ENCODE results near the gene ANO2. TPM values are rescaled to one million over a fixed set of nuclear protein-coding genes. Genes with fewer than 3 reads are reported as not detected.

ANO2 gene
- total RNA-seq, 6 experiments from 2014 or later, result 0.15 to 0.51 (median 0.25) TPM; not detected in 3

- TF ChIP-seq, protein P1, sequence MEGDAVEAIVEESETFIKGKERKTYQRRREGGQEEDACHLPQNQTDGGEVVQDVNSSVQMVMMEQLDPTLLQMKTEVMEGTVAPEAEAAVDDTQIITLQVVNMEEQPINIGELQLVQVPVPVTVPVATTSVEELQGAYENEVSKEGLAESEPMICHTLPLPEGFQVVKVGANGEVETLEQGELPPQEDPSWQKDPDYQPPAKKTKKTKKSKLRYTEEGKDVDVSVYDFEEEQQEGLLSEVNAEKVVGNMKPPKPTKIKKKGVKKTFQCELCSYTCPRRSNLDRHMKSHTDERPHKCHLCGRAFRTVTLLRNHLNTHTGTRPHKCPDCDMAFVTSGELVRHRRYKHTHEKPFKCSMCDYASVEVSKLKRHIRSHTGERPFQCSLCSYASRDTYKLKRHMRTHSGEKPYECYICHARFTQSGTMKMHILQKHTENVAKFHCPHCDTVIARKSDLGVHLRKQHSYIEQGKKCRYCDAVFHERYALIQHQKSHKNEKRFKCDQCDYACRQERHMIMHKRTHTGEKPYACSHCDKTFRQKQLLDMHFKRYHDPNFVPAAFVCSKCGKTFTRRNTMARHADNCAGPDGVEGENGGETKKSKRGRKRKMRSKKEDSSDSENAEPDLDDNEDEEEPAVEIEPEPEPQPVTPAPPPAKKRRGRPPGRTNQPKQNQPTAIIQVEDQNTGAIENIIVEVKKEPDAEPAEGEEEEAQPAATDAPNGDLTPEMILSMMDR (IDR thresholded peaks at IDR 0.05), result no peak
- no peaks in the 10 kb centered on the region; the same call in 1 of the 2 replicates for H3K9me3 Mint-ChIP-seq
- peaks cover 59% of the 10 kb centered on the region for H3K4me1 Mint-ChIP-seq (ENCODE audit: low read depth)
- no peak for DNase-seq
- no peaks in the 10 kb centered on the region for H3K36me3 Mint-ChIP-seq (ENCODE audit: low read depth)
- H3K27me3 Mint-ChIP-seq (ENCODE audit: insufficient read depth), result peaks cover 3% of the 10 kb centered on the region
- H3K4me3 Mint-ChIP-seq, result no peak overlapping the region; the same call in 1 of the 2 replicates
- H3K27ac Mint-ChIP-seq, result peak overlapping the region; percentile 72
Measured at GRCh38 chr12:5587711-5588121, 357.3 kb downstream of the ANO2 start.

GRCh38 chr12:5586201-5586600 is 358.9 kb downstream of the ANO2 start:
- peak; percentile 42 for DNase-seq
- Mint-ChIP-seq H3K9me3 (no peaks in the 10 kb centered on the region; the same call in 1 of the 2 replicates), H3K27me3 (ENCODE audit: insufficient read depth) (peaks cover 6% of the 10 kb centered on the region), H3K4me3 (no peak overlapping the region), H3K36me3 (ENCODE audit: low read depth) (no peaks in the 10 kb centered on the region), H3K4me1 (ENCODE audit: low read depth) (peaks cover 64% of the 10 kb centered on the region), H3K27ac (peak overlapping the region; percentile 67)
- TF ChIP-seq, protein P1 (IDR thresholded peaks at IDR 0.05), result no peak

DNA sequence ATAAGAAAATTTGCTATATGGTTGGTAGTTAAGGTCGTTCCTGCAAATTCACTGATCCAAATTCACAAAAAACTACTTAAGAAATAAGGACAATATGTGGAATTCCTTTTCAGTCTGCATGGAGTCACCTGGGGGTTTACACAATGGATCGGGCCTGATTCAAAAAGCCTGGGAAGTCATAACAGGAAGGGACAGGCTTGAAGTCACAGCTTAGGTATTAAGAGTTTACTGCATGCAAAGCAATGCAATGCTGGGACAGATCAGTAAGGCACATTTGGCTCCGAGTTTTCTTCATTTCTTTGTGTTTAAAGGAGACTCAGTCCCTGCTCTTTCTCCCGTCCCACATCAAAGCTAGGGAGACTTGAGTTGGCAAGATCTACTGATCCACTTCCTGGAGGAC is 359.9 kb downstream of the ANO2 start:
- Mint-ChIP-seq H3K27ac (no peak overlapping the region), H3K4me1 (ENCODE audit: low read depth) (peaks cover 74% of the 10 kb centered on the region), H3K27me3 (ENCODE audit: insufficient read depth) (peaks cover 6% of the 10 kb centered on the region), H3K9me3 (no peaks in the 10 kb centered on the region; the same call in 1 of the 2 replicates), H3K4me3 (no peak overlapping the region), H3K36me3 (ENCODE audit: low read depth) (no peaks in the 10 kb centered on the region)
- TF ChIP-seq, protein P1 (IDR thresholded peaks at IDR 0.05), result no peak
- no peak for DNase-seq

- TF ChIP-seq, protein P1 (IDR thresholded peaks at IDR 0.05), result no peak
- no peaks in the 10 kb centered on the region; the same call in 1 of the 2 replicates for H3K9me3 Mint-ChIP-seq
- no peak overlapping the region for H3K27ac Mint-ChIP-seq
- H3K27me3 Mint-ChIP-seq (ENCODE audit: insufficient read depth), result peaks cover 7% of the 10 kb centered on the region
- DNase-seq, result no peak
- peaks cover 74% of the 10 kb centered on the region for H3K4me1 Mint-ChIP-seq (ENCODE audit: low read depth)
- no peaks in the 10 kb centered on the region for H3K36me3 Mint-ChIP-seq (ENCODE audit: low read depth)
- no peak overlapping the region for H3K4me3 Mint-ChIP-seq
Measured at GRCh38 chr12:5584412-5585175, 360.5 kb downstream of the ANO2 start.

DNA sequence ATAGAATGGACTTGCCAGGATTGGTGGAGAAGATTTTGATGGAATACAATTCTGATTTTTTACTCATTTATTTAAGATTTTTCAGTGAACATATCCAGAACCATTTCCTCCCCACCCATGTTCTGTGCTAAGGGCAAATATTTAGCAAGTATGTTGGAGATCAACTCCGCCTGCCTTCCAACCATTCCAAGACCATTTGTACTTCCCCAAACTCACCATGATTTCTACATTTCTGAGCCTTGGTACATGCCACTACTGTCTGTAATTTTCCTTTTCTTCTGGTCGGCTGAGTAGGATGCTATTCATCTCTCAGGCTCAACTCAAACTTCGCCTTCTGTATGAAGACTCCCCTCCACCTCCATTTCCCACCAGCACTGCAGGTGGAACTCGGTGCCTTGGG is 362.5 kb downstream of the ANO2 start:
- Mint-ChIP-seq H3K9me3 (no peaks in the 10 kb centered on the region; the same call in 1 of the 2 replicates), H3K27ac (no peak overlapping the region), H3K4me3 (no peak overlapping the region), H3K4me1 (ENCODE audit: low read depth) (peaks cover 57% of the 10 kb centered on the region), H3K36me3 (ENCODE audit: low read depth) (no peaks in the 10 kb centered on the region), H3K27me3 (ENCODE audit: insufficient read depth) (peaks cover 8% of the 10 kb centered on the region)
- TF ChIP-seq, protein P1 (IDR thresholded peaks at IDR 0.05), result no peak
- no peak for DNase-seq

All from HFFc6 (cell line).